Liver (tissue), 9 donors: ENCODE results near the gene SYT8. TPM values are rescaled to one million over a fixed set of nuclear protein-coding genes. Genes with fewer than 3 reads are reported as not detected.

Source experiments
- DNase-seq: peaks from one replicate; pipeline ENCODE4 v3.0.0-alpha.2; 2017; ENCODE audit warnings: low spot score
- H3K27ac ChIP-seq, 2 donors: one replicate each; pipeline ENCODE4 v1.7.0; 2013; ENCODE audit warnings: inconsistent platforms in 2 of 2, low read length in 2 of 2, control low read depth in 1 of 2, low read depth in 1 of 2, mild to moderate bottlenecking in 1 of 2
- H3K27me3 ChIP-seq, 4 donors: one replicate each; pipeline versions ENCODE4 v1.6.1 to v1.7.0; 2013; ENCODE audit warnings: low read length in 3 of 4, inconsistent platforms in 1 of 4, mild to moderate bottlenecking in 1 of 4, moderate library complexity in 1 of 4; ENCODE audit not compliant: control insufficient read depth in 4 of 4, insufficient read depth in 4 of 4
- H3K36me3 ChIP-seq, 4 donors: one replicate each; pipeline versions ENCODE4 v1.6.1 to v1.7.0; 2013; ENCODE audit warnings: low read length in 3 of 4, mild to moderate bottlenecking in 3 of 4, low read depth in 1 of 4, moderate library complexity in 1 of 4; ENCODE audit not compliant: control insufficient read depth in 4 of 4, insufficient read depth in 3 of 4
- H3K4me1 ChIP-seq, 4 donors: one replicate each; pipeline versions ENCODE4 v1.6.1 to v1.7.0; 2013; ENCODE audit warnings: low read length in 3 of 4, mild to moderate bottlenecking in 3 of 4, moderate library complexity in 1 of 4; ENCODE audit not compliant: control insufficient read depth in 4 of 4, insufficient read depth in 4 of 4
- H3K4me3 ChIP-seq, 3 donors: one replicate each; pipeline versions ENCODE4 v1.6.1 to v1.7.0; 2013; ENCODE audit warnings: low read length in 3 of 3, control low read depth in 1 of 3, low read depth in 1 of 3, mild to moderate bottlenecking in 1 of 3
- H3K9ac ChIP-seq, 2 donors: one replicate each; pipeline ENCODE4 v1.7.0; 2013; ENCODE audit warnings: low read length in 2 of 2, mild to moderate bottlenecking in 2 of 2, moderate library complexity in 2 of 2, control low read depth in 1 of 2, low read depth in 1 of 2
- H3K9me3 ChIP-seq, 4 donors: one replicate each; pipeline versions ENCODE4 v1.6.1 to v1.7.0; 2013; ENCODE audit warnings: low read length in 3 of 4; ENCODE audit not compliant: control insufficient read depth in 4 of 4
- ATF3 ChIP-seq: IDR thresholded peaks from 2 replicates; pipeline ENCODE4 v1.6.1; 2016; ENCODE audit warnings: antibody characterized with exemption
- FOXA1 ChIP-seq: IDR thresholded peaks from 2 replicates; pipeline ENCODE4 v1.6.1; 2016; ENCODE audit warnings: antibody characterized with exemption
- FOXA2 ChIP-seq: IDR thresholded peaks from 2 replicates; pipeline ENCODE4 v1.6.1; 2016; ENCODE audit warnings: antibody characterized with exemption
- HNF4A ChIP-seq, 2 donors: conservative IDR thresholded peaks; 2 replicates each; pipeline ENCODE4 v1.6.1; 2016; ENCODE audit warnings: antibody characterized with exemption in 2 of 2, mild to moderate bottlenecking in 2 of 2
- HNF4G ChIP-seq: IDR thresholded peaks from 2 replicates; pipeline ENCODE4 v1.6.1; 2016; ENCODE audit warnings: antibody characterized with exemption
- JUND ChIP-seq, 2 donors: IDR thresholded peaks; 2 replicates each; pipeline ENCODE4 v1.6.1; 2016; ENCODE audit warnings: antibody characterized with exemption in 2 of 2
- MAX ChIP-seq: IDR thresholded peaks from 2 replicates; pipeline ENCODE4 v1.6.1; 2016; ENCODE audit warnings: antibody characterized with exemption
- NR2F2 ChIP-seq: IDR thresholded peaks from 2 replicates; pipeline ENCODE4 v1.6.1; 2016; ENCODE audit warnings: antibody characterized with exemption
- REST ChIP-seq: IDR thresholded peaks from 2 replicates; pipeline ENCODE4 v1.6.1; 2016; ENCODE audit warnings: antibody characterized with exemption, mild to moderate bottlenecking
- RXRA ChIP-seq, 2 donors: IDR thresholded peaks; 2 replicates each; pipeline ENCODE4 v1.6.1; 2017 to 2018; ENCODE audit warnings: antibody characterized with exemption in 2 of 2, mild to moderate bottlenecking in 1 of 2
- SP1 ChIP-seq: IDR thresholded peaks from 2 replicates; pipeline ENCODE4 v1.6.1; 2018; ENCODE audit warnings: antibody characterized with exemption, mild to moderate bottlenecking
- TAF1 ChIP-seq: conservative IDR thresholded peaks from 2 replicates; pipeline ENCODE4 v1.6.1; 2016; ENCODE audit warnings: antibody characterized with exemption, mild to moderate bottlenecking
- YY1 ChIP-seq: IDR thresholded peaks from 2 replicates; pipeline ENCODE4 v1.6.1; 2016; ENCODE audit warnings: antibody characterized with exemption, mild to moderate bottlenecking
- ZBTB33 ChIP-seq: IDR thresholded peaks from 2 replicates; pipeline ENCODE4 v1.6.1; 2016; ENCODE audit warnings: antibody characterized with exemption
- WGBS: extraction: QIAGEN DNeasy Blood & Tissue Kit; methylation state at CpG from one replicate; pipeline ENCODE4 v1.1.7; 2013; 5-methylcytosine and 5-hydroxymethylcytosine counted together
- polyA plus RNA-seq, 2 donors: library from polyadenylated mRNA; stranded (reverse) in 1 of 2; unstranded in 1 of 2; fragments of 200-250 nt in 1 of 2; fragments of >200 nt in 1 of 2; fragmentation: Nextera tagmentation in 1 of 2; extraction: Ambion mirVana in 1 of 2; gene quantifications; one replicate each; pipeline versions ENCODE4 v1.2.1 to v1.2.3, GENCODE V29; 2013 to 2015
- total RNA-seq, 2 donors: library from RNA; depleted of rRNA; stranded (reverse); fragments of >200 nt; gene quantifications; one replicate each; pipeline ENCODE4 v1.2.3, GENCODE V29; 2014
- donor health status: healthy.
- donor health status: healthy.
- donor health status: healthy.
- donor health status: healthy.
- donor health status: healthy.

Gene SYT8
- total and polyA plus RNA-seq, 4 donors: 0.17 to 0.99 (median 0.35) TPM

- H3K27ac ChIP-seq: no peak overlapping the region
- H3K36me3 ChIP-seq: peaks cover 0 to 2% (median 0%) of the 10 kb centered on the region in 4 donors
Measured at GRCh38 chr11:1877211-1878136, 42.7 kb downstream of the SYT8 start.

GRCh38 chr11:1878137-1879031, 43.6 kb downstream of the SYT8 start:
- H3K27ac ChIP-seq: no peak overlapping the region
- 92% methylated on average over 30 of the region's 30 CpGs for WGBS
- H3K9ac ChIP-seq: no peak overlapping the region

More at GRCh38 chr11:1877211-1878136, 42.7 kb downstream of the SYT8 start:
- no peak overlapping the region for H3K4me3 ChIP-seq
- H3K27me3 ChIP-seq: no peaks in the 10 kb centered on the region
- H3K9me3 ChIP-seq: no peaks in the 10 kb centered on the region
- 64% methylated on average over 33 of the region's 33 CpGs for WGBS
- no peaks in the 10 kb centered on the region for H3K4me1 ChIP-seq
- H3K9ac ChIP-seq: no peak overlapping the region
- TF ChIP-seq REST: no peak
- no peak for TF ChIP-seq JUND (IDR thresholded peaks at IDR 0.05)
- no peak for TF ChIP-seq FOXA2
- TF ChIP-seq YY1: no peak
- no peak for TF ChIP-seq HNF4A (conservative IDR thresholded peaks at IDR 0.05)
- TF ChIP-seq ATF3: no peak
- no peak for TF ChIP-seq NR2F2
- TF ChIP-seq RXRA (IDR thresholded peaks at IDR 0.05): no peak
- TF ChIP-seq MAX: no peak
- no peak for TF ChIP-seq TAF1
- DNase-seq: no peak

More at GRCh38 chr11:1878137-1879031, 43.6 kb downstream of the SYT8 start:
- Histone ChIP-seq H3K9me3 (no peaks in the 10 kb centered on the region), H3K4me1 (no peaks in the 10 kb centered on the region), H3K27me3 (no peaks in the 10 kb centered on the region), H3K4me3 (no peak overlapping the region), H3K36me3 (peaks cover 0 to 2% (median 0%) of the 10 kb centered on the region in 4 donors)
- DNase-seq: no peak
- TF ChIP-seq HNF4G (no peak), HNF4A (conservative IDR thresholded peaks at IDR 0.05) (no peak), SP1 (no peak), NR2F2 (no peak), FOXA1 (no peak), JUND (IDR thresholded peaks at IDR 0.05) (no peak), MAX (no peak), ZBTB33 (no peak)
